GM19099 (cell line): ENCODE results near the gene SZT2.

Experiments
- POLR2A ChIP-seq: IDR thresholded peaks from 3 replicates; pipeline ENCODE4 v1.6.1; 2011; ENCODE audit warnings: low read depth; ENCODE audit not compliant: insufficient read length; ENCODE audit errors: extremely low read depth

The SZT2 gene

GRCh38 chr1:43464681-43465504 is 75.2 kb downstream of the SZT2 start:
- no peak for TF ChIP-seq POLR2A

DNA sequence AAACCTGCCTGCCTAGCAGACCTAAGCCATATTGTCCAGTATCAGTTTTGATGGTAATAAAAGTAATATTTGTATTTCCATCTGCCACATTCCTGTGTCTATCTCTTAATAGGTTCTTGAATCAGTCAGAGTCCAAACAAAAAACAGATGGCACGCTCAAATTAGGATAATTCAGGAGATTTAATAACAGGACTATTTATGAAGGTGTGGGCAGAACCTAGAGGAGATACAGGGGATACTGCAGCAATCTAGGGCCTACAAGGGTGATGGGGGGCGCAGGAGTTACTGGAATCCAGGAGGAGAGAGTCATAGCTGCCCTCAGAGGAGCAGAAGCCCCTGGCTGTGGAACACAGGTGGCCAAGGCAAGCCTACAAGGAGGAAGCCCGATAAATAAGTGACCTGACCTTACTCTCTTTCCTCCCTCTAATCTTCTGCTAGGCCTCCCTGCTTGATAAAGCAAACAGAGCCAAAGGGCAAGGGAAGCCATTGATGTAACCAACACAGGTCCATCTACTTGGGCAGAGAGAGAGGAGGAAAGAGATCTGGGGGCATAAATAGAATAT is 75.9 kb downstream of the SZT2 start:
- TF ChIP-seq POLR2A: no peak

- TF ChIP-seq POLR2A: no peak
These were observed 76.7 kb downstream of the SZT2 start for GRCh38 chr1:43466403-43466802.

- no peak for TF ChIP-seq POLR2A
These were observed 78.7 kb downstream of the SZT2 start for GRCh38 chr1:43468414-43468813.

DNA sequence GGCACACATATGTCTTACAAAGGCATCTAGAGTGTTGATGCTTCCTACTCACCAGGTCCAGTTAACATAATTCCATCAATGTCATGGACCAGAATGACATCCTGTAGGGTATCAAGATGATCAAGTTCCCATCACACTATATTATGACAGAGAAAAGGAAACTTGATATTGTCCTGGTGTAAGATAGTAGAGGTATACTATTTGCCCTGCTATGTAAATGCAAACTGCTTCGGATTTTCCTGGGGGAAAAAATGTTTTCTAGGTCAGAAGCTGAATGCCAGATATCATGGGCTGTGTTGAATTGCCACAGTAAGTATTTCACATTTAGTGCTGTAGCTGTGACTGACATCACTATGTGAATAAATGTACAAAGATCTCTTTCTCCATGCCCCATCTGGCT is 80.2 kb downstream of the SZT2 start:
- no peak for TF ChIP-seq POLR2A

DNA sequence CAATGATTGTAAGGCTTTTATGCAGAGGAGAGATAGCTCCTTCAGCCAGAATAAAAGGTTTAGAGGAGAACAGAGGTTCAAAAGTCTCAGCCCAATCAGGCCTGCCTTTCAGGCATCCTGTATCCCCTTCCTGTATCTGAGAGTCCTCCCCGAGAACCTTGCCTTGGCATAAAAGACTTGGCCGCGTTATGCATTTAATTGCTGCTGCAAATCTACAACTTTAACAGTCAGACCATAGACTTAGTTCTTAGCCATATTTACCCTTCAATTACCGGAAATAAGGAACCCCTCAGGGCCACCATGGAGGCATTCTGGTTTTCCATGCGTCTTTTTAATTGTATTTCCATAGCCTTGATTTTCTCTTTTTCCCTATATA is 82.4 kb downstream of the SZT2 start:
- TF ChIP-seq POLR2A: no peak

GRCh38 chr1:43473463-43473862 is 83.8 kb downstream of the SZT2 start:
- no peak for TF ChIP-seq POLR2A

GRCh38 chr1:43477716-43478115 is 88.0 kb downstream of the SZT2 start:
- no peak for TF ChIP-seq POLR2A

DNA sequence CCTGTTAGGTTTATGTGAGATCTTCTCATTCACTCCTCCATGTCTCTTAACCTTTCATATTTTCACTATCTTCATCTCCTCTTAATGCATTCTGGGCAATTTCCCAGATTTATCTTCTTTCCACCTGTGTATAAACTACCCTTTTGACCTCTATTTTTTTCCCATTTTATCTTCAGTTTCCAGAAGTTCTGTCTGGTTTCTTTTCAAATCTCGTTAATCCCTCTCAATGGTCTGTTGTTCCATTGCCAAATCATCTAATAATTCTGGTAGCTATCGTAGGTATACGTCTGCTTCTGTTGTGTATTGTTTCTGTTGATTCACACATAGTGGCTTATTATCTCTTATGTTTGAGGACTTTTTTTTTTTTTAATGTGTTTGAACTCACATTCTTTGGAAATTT is 89.7 kb downstream of the SZT2 start:
- TF ChIP-seq POLR2A: no peak

GRCh38 chr1:43481491-43481890 is 91.8 kb downstream of the SZT2 start:
- TF ChIP-seq POLR2A: no peak

GRCh38 chr1:43482215-43482614 is 92.5 kb downstream of the SZT2 start:
- TF ChIP-seq POLR2A: no peak

DNA sequence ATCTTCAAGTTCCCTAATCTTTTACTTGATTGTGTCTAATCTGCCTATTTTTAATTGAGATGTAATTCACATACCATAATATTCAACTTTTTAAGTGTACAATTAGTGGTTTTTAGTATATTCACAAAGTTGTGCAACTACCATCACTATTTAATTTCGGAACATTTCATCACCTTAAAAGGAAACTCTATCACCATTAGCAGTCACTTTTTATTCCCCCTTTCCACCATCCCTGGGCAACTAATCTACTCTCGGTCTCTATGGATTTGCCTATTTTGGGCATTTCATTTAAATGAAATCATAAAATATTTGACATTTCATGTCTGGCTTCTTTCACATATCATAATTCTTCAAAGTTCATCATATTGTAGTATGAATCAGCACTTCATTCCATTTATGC is 94.7 kb downstream of the SZT2 start:
- no peak for TF ChIP-seq POLR2A

DNA sequence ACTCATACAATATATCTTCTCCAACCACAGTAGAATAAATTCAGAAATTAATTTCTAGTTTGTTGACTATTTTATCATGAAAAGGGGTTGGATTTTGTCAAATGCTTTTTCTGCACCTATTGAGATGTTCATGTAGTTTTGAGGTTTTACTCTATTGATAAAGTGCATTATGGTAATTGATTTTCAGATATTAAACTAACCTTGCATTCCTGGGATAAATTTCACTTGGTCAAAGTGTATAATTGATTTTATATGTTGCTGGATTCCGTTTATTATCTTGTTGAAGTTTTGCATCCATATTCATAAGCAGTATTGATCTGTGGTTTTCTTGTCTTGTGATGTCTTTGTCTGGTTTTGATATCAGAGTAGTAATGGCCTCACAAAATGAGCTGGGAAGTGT is 98.5 kb downstream of the SZT2 start:
- no peak for TF ChIP-seq POLR2A

GRCh38 chr1:43491061-43491460 is 101.4 kb downstream of the SZT2 start:
- TF ChIP-seq POLR2A: no peak

DNA sequence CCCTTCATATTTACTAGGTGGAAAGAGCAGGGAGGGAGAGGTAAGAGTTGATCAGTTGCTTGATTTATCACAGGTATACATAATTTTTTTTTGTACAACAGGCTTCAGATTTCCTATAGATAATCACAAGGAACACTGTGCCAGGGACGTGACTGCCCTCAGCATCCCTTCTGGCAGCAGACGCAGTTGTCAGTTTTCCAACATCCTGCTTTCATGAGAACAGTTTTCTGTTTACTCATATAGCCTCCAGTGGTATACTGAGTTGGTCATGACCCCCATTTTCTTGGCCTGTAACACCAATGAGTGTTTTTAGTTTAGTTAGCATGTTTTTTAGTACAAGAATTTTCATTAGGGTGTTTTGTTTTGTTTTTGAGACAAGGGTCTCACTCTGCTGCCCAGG is 103.1 kb downstream of the SZT2 start:
- no peak for TF ChIP-seq POLR2A

GRCh38 chr1:43493661-43494450 is 104.2 kb downstream of the SZT2 start:
- no peak for TF ChIP-seq POLR2A
